Measurements from ENCODE around the gene FAM171A1.

FAM171A1 gene

GRCh38 chr10:15176269-15176668 is 194.8 kb downstream of the FAM171A1 start:
- Histone ChIP-seq H3K4me2 (no peak overlapping the region), H3K4me3 (IDR thresholded peaks at IDR 0.05; ENCODE audit: insufficient read depth, low read depth, low read length) (no peak overlapping the region), H3K27ac (no peak overlapping the region), H3K9ac (no peak overlapping the region), H4K20me1 (ENCODE audit: insufficient read depth) (no peaks in the 10 kb centered on the region), H2AFZ (ENCODE audit: low read depth) (no peak overlapping the region), H3K4me1 (ENCODE audit: low read depth, poor library complexity, severe bottlenecking) (no peaks in the 10 kb centered on the region), H3K27me3 (ENCODE audit: insufficient read depth, low read depth) (no peaks in the 10 kb centered on the region), H3K79me2 (ENCODE audit: insufficient read depth, low read depth) (no peaks in the 10 kb centered on the region), H3K36me3 (ENCODE audit: insufficient read depth) (no peaks in the 10 kb centered on the region)
- TF ChIP-seq CTCF (conservative IDR thresholded peaks at IDR 0.05; ENCODE audit: low read depth, low read length) = no peak

- Histone ChIP-seq H3K4me1 (ENCODE audit: low read depth, poor library complexity, severe bottlenecking) (no peaks in the 10 kb centered on the region), H2AFZ (ENCODE audit: low read depth) (no peak overlapping the region), H3K36me3 (ENCODE audit: insufficient read depth) (no peaks in the 10 kb centered on the region), H3K4me3 (IDR thresholded peaks at IDR 0.05; ENCODE audit: insufficient read depth, low read depth, low read length) (no peak overlapping the region), H3K9ac (no peak overlapping the region), H3K27me3 (ENCODE audit: insufficient read depth, low read depth) (no peaks in the 10 kb centered on the region), H3K79me2 (ENCODE audit: insufficient read depth, low read depth) (no peaks in the 10 kb centered on the region), H3K4me2 (no peak overlapping the region), H4K20me1 (ENCODE audit: insufficient read depth) (no peaks in the 10 kb centered on the region), H3K27ac (no peak overlapping the region)
- no peak for TF ChIP-seq CTCF (conservative IDR thresholded peaks at IDR 0.05; ENCODE audit: low read depth, low read length)
Observed at GRCh38 chr10:15175587-15175986, 195.5 kb downstream of the FAM171A1 start.

GRCh38 chr10:15172306-15172840 is 198.7 kb downstream of the FAM171A1 start:
- no peak overlapping the region for H3K27ac ChIP-seq
- no peak overlapping the region for H3K4me2 ChIP-seq
- peaks cover 2% of the 10 kb centered on the region; the same call in 1 of the 2 replicates for H3K79me2 ChIP-seq (ENCODE audit: insufficient read depth, low read depth)
- no peaks in the 10 kb centered on the region for H3K36me3 ChIP-seq (ENCODE audit: insufficient read depth)
- no peaks in the 10 kb centered on the region for H4K20me1 ChIP-seq (ENCODE audit: insufficient read depth)
- H3K27me3 ChIP-seq (ENCODE audit: insufficient read depth, low read depth) = no peaks in the 10 kb centered on the region
- no peak overlapping the region for H3K4me3 ChIP-seq (IDR thresholded peaks at IDR 0.05; ENCODE audit: insufficient read depth, low read depth, low read length)
- H3K9ac ChIP-seq = no peak overlapping the region
- no peak for TF ChIP-seq CTCF (conservative IDR thresholded peaks at IDR 0.05; ENCODE audit: low read depth, low read length)
- H2AFZ ChIP-seq (ENCODE audit: low read depth) = no peak overlapping the region
- H3K4me1 ChIP-seq (ENCODE audit: low read depth, poor library complexity, severe bottlenecking) = peaks cover 7% of the 10 kb centered on the region

- Histone ChIP-seq H3K4me2 (peak overlapping the region; percentile 89), H4K20me1 (ENCODE audit: insufficient read depth) (no peaks in the 10 kb centered on the region), H3K4me3 (IDR thresholded peaks at IDR 0.05; ENCODE audit: insufficient read depth, low read depth, low read length) (no peak overlapping the region), H3K27ac (no peak overlapping the region), H3K9ac (no peak overlapping the region), H3K4me1 (ENCODE audit: low read depth, poor library complexity, severe bottlenecking) (peaks cover 17% of the 10 kb centered on the region), H2AFZ (ENCODE audit: low read depth) (peak overlapping the region; percentile 86; the same call in 1 of the 2 replicates), H3K79me2 (ENCODE audit: insufficient read depth, low read depth) (peaks cover 5% of the 10 kb centered on the region; the same call in 1 of the 2 replicates), H3K27me3 (ENCODE audit: insufficient read depth, low read depth) (no peaks in the 10 kb centered on the region), H3K36me3 (ENCODE audit: insufficient read depth) (no peaks in the 10 kb centered on the region)
- no peak for TF ChIP-seq CTCF (conservative IDR thresholded peaks at IDR 0.05; ENCODE audit: low read depth, low read length)
Observed at GRCh38 chr10:15169555-15170401, 201.3 kb downstream of the FAM171A1 start.

Measured in KMS-11 (cell line).